GM12873 (cell line): ENCODE data around the gene SNX24.

Experiments used
- TF ChIP-seq, protein P1 (sequence below): IDR thresholded peaks from 2 replicates; pipeline ENCODE4 v1.5.1; 2012; ENCODE audit warnings: low read depth, mild to moderate bottlenecking, moderate library complexity, low read length, control low read depth; ENCODE audit not compliant: insufficient read depth; ENCODE audit errors: missing control alignments

The SNX24 gene

DNA sequence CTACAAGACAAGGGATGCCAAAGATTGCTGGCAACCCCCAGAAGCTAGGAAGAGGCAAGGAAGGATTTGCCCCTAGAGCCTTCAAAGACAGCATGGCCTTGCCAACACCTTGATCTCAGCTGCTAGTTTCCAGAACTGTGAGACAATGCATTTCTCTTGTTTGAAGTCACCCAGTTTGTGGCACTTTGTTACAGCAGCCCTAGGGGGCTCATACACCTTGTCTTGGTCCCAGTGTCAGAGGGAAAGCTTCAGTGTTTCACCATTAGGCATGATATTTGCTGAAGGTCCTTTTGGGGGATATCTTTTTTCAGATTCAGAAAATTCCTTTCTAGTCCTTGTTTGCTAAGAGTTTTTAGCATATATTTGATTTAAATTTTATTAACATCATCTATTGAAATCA is 194.3 kb downstream of the SNX24 start:
- TF ChIP-seq, protein P1, sequence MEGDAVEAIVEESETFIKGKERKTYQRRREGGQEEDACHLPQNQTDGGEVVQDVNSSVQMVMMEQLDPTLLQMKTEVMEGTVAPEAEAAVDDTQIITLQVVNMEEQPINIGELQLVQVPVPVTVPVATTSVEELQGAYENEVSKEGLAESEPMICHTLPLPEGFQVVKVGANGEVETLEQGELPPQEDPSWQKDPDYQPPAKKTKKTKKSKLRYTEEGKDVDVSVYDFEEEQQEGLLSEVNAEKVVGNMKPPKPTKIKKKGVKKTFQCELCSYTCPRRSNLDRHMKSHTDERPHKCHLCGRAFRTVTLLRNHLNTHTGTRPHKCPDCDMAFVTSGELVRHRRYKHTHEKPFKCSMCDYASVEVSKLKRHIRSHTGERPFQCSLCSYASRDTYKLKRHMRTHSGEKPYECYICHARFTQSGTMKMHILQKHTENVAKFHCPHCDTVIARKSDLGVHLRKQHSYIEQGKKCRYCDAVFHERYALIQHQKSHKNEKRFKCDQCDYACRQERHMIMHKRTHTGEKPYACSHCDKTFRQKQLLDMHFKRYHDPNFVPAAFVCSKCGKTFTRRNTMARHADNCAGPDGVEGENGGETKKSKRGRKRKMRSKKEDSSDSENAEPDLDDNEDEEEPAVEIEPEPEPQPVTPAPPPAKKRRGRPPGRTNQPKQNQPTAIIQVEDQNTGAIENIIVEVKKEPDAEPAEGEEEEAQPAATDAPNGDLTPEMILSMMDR, result no peak

GRCh38 chr5:123044926-123045617 is 199.7 kb downstream of the SNX24 start:
- TF ChIP-seq, protein P1, result no peak

DNA sequence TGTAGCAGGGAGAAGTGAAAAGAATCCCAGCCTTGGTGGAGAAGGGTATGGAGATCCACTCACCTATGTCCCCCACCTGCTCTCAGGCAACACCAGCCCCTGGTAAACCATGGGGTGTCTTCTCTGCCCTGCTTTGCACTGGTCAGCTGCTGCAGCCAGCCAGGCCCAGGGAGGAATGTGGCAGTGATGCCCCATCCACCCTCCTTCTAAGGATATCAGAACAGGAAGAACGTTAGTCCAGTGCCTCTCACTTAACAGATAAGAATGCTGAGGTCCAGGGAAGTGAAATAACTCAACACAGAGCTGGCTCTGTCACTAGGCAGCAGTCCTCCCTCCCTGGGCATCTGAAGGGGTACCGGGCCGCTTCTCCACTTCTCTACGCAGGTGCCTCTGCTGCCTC is 200.8 kb downstream of the SNX24 start:
- TF ChIP-seq, protein P1, result no peak

DNA sequence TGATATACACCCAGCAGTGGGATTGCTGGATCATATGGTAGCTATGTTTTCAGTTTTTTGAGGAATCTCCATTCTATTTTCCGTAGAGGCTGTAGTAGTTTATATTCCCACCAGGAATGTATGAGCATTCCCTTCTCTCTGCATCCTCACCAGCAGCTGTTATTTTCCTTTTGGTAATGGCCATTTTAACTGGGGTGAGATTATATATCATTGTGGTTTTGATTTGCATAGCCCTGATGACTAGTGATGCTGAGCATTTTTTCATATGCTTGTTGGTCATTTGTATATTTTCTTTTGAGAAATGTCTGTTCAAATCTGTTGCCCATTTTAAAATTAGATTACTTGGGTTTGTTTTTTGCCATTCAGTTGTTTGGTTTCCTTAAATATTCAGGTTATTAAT is 202.3 kb downstream of the SNX24 start:
- TF ChIP-seq, protein P1, result no peak

DNA sequence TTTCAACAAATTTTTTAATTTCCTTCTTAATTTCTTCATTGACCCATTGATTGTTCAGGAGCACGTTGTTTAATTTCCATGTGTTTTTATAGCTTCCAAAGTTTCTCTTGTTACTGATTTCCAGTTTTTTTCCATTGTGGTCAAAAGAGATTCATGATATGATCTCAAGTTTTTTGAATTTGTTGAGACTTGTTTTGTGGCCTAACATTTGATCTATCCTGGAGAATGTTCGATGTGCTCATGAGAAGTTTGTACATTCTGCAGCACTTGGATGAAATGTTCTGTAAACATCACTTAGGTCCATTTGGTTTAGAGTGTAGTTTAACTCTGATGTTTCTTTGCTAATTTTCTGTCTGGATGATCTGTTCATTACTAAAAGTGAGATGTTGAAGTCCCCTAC is 205.8 kb downstream of the SNX24 start:
- TF ChIP-seq, protein P1, result no peak
